NCI-H1694 (cell line): Measurements from ENCODE around the gene ANKRD36.
"Not testable (repeated sequence)": the region's sequence is repeated elsewhere in the genome, so short reads cannot be mapped to it uniquely, and the experiment has no call there.

ENCODE experiments used
- DNase-seq: peaks from one replicate; lab custom pipeline; 2025; lab: John Stamatoyannopoulos, UW

ANKRD36 gene

DNA sequence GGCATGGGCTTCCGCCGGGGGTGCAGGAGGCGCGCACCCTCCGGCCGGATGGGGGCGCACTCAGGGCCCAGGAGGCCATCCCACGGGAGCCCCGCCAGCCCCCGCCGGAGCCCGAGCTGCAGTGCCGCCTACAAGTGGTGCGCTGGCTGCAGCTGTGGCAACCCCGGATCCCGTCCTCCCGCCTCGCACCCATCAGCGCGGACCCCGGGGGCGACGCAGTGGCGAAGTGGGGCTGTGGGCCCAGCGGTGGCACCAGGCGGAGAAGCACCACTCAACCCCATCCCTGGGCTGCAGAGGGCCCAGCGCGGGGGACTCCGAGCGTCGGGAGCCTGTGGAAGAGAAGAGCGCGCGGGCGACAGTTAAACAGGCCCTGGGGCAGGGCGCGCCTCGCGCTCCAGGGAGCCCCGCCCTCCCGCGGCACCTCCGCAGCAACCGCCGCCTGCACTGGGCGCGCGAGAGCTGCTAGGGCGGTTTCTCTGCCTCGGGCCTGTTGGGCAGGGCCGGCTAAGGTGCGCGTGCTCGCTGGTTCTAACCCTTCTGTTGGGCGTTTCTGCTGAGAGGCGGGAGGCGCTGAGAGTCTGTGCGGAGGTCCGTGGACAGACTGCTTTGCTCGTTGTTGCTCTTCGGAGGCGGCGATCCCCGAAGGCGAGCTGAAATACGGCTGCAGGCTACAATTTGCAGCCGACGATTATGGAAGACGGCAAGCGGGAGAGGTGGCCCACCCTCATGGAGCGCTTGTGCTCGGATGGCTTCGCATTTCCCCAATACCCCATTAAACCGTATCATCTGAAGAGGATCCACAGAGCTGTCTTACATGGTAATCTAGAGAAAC is at the start of gene ANKRD36:
TSS of gene ANKRD36 (plus strand) at position 104 of the 832 bp plus-strand sequence. CDS start at position 691, 587 bp downstream.
- not testable (repeated sequence) for DNase-seq

DNA sequence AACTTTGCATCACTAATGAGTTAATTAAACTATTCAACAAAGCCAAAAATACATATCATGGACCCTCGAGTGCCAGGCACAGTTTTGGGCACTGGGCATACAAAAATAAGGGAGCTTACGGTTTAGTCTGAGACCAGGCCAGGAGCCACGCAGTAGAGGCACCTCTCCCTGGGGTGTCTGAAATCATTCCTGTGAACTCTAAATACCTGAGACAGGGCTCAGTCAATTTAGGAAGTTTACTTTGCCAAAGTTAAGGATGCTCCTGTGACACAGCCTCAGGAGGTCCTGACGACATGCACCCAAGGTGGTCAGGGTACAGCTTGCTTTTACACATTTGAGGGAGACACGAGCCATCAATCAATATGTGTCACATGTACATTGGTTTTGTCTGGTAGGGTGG is 46.9 kb upstream of the ANKRD36 start:
- not testable (repeated sequence) for DNase-seq

GRCh38 chr2:97067279-97068004 is 45.5 kb upstream of the ANKRD36 start:
- DNase-seq = no peak

GRCh38 chr2:97068074-97068473 is 44.9 kb upstream of the ANKRD36 start:
- no peak for DNase-seq

DNA sequence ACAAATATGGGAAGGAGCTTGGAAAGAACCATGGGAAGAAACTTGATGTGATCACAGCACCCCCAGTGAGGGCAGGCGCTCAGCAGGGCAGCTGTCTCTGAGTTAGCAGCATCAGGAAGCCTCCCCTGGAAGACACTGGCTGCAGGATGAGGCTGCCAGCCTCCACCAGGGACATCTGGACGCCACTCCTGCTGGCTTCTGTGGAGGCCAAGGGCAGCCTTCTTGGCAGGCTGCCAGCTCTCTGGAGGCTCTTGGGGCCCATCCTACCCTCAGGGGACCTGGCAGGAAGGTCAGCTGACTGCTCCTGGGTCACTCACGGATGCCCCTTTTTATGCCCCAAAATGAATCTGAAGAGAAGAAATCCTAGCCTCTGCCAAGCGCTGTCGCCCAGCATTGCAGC is 44.2 kb upstream of the ANKRD36 start:
- DNase-seq = not testable (repeated sequence)

- DNase-seq = not testable (repeated sequence)
Observed at GRCh38 chr2:97070915-97071314, 42.0 kb upstream of the ANKRD36 start.

- not testable (repeated sequence) for DNase-seq
Observed at GRCh38 chr2:97077213-97077612, 35.7 kb upstream of the ANKRD36 start.

DNA sequence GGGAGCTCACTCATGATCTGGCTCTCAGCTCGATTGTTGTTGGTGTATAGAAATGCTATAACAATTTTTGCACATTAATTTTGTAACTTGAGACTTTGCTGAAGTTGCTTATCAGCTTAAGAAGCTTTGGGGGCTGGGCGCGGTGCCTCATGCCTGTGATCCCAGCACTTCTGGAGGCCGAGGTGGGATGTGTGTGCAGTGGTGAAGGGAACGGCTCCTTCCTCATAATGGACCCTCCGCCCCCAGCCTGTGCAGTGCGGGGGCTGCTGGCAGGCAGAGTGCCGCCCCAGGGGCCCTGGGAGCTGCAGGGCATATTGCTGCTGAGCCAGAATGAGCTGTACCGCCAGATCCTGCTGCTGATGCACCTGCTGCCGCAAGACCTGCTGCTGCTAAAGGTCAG is 32.1 kb upstream of the ANKRD36 start:
- DNase-seq = not testable (repeated sequence)

DNA sequence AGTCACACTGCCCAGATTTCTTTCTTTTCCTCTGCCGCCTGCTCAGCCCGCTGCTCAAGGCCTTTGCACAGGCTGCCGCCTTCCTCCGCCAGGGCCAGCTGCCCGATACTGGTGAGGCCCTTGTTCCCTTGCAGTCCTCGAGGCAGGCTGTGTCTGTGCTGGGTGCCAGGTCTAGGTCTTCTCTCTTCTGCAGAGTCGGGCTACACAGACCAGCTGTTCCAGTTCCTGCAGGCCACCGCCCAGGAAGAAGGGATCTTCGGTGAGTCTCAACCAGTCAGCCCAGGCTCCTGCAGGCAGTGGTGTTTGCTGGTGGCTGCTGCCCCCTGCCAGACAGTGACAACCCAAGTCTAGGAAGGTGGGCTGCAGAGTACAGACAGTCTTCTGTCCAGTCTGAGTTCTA is 30.7 kb upstream of the ANKRD36 start:
- not testable (repeated sequence) for DNase-seq

DNA sequence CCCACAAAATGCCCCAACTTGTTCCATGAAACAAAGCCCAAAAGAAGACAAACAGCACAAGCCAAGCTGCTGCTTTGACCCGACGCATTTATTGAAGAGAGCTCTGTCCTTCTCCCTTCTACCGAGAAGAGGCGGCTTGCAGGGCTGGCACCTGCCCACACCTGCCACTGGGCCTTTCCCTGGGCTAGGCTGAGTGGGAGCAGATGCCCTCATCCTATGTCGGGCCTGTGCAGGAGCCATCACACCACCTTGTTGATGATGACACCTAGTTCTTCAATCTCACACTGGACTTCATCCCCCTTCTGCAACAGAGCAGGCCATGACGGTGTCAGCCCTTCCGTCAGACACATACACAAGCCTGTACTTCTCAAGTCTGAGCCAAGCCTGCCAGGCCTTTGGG is 29.4 kb upstream of the ANKRD36 start:
- not testable (repeated sequence) for DNase-seq

DNA sequence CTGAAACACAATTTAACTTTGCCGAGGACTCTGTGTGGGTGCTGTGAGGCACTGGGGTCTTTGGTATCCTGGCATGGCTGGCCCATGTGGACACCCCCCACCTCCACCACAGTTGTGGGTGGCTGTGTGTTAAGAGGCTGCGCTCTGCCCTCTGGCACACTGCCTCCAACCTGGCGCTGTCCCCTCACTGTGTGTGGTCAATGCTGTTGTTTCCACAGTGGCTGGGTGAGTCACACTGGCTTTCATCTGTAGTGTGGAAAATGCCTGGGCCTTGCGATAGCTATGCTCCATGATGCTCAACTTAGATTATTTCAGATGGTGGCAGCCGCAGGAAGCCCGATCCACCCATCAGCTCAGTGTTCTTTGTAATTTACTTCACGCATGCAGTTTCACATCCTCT is 27.9 kb upstream of the ANKRD36 start:
- not testable (repeated sequence) for DNase-seq

GRCh38 chr2:97088706-97089105 is 24.2 kb upstream of the ANKRD36 start:
- DNase-seq = not testable (repeated sequence)

- DNase-seq = not testable (repeated sequence)
Observed at GRCh38 chr2:97092946-97093345, 20.0 kb upstream of the ANKRD36 start.

DNA sequence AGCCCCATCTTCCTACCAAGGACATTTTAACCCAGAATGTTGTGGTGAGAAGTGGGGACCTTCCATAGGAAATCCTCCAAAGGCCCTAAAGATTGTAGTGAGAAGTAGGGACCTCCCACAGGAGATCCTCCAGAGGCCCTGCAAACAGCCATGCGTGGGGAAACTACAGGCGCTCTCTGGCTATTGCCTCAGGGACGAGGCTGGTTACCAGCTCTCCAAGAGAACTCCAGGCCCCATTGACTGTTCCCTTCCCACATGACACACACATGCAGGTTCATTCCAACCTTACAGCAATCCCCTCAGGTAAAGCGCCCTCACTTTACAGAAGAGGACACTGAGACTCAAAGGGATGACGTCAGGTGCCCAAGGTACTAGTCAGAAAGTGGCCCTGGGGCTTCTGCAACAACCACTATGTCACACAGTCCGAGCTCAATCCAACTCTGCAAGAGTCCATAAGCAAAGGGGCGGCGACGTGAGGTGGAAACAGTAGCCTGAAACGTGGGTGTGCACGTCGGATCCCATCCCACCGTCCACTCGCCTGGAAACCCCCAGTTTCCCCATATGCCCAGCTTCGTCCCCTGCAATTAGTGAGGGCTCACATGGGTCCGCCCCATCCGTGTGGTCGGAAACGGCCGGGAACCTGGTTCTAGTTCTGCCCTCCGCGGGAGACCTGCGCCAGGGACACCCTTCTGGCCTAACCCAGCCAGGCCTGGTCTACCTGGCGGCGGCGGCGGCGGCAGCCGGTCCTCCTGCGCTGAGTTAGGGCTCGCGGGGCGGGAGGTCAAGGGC is 18.8 kb upstream of the ANKRD36 start:
- not testable (repeated sequence) for DNase-seq

GRCh38 chr2:97094772-97095611 is 18.0 kb upstream of the ANKRD36 start, which contains the start of gene FAHD2B:
Gene FAHD2B, minus strand, starts transcription at chr2:97094882. Its CDS starts 3,176 bp downstream, at chr2:97091706.
- peak; percentile 27 for DNase-seq

- DNase-seq = no peak
Observed at GRCh38 chr2:97095661-97096060, 17.3 kb upstream of the ANKRD36 start.

GRCh38 chr2:97098786-97099372 is 14.1 kb upstream of the ANKRD36 start:
- not testable (repeated sequence) for DNase-seq

DNA sequence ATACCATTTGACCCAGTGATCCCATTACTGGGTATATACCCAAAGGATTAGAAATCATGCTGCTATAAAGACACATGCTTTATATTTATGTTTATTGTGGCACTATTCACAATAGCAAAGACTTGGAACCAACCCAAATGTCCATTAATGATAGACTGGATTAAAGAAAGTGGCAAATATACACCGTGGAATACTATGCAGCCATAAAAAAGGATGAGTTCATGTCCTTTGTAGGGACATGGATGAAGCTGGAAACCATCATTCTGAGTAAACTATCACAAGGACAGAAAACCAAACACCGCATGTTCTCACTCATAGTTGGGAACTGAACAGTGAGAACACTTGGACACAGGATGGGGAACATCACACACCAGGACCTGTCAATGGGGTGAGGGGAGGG is 6.1 kb upstream of the ANKRD36 start:
- not testable (repeated sequence) for DNase-seq

GRCh38 chr2:97111246-97111645 is 1.7 kb upstream of the ANKRD36 start:
- not testable (repeated sequence) for DNase-seq

DNA sequence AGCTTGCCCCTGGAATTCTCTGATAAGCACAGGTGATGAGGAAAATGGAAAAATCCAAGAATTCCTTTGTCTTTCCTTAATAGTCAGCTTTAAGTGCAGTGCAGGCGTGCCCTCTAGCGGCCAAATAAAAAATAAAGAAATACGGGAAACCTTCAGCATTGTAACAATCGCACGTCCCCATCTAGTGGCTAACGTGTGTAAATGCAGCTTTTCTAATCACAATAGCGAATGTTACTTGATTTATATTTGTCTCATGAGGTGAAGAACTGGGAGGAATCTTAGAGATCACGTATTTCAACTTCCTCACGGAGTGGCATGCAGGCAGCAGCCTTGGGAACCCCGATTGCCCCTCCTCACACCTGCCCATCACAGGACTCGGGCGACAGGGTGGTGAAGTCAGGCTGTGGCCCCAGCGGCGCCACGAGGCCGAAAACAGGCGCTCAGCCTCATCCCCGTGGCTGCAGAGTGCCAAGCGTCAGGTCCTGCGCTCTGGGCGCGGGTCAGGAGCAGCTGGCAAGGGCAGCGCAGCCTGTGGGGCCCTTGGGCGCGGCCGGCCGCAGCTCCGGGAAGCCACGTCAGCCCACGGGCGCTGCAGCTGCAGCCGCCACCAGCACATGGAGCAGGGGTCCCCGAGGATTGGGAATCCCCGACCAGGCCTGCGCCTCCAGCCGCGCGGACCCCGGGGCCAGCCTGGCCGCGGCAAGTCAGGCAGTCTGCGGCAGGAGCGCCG is 468 bp upstream of the ANKRD36 start:
- not testable (repeated sequence) for DNase-seq
